Neuronal stem cell (in vitro differentiated cells): ENCODE measurements around the gene TTC9.

ENCODE experiments used
- DNase-seq: peaks from one replicate; pipeline ENCODE4 v3.0.0-alpha.2; 2013; ENCODE audit warnings: low spot score
- H2AFZ ChIP-seq: one replicate; pipeline ENCODE4 v1.6.1; 2013; ENCODE audit warnings: mild to moderate bottlenecking, low read length, inconsistent platforms
- H2AK5ac ChIP-seq: 2 replicates; pipeline ENCODE4 v1.6.1; 2013; ENCODE audit warnings: low read depth, mild to moderate bottlenecking, inconsistent platforms, low read length, moderate library complexity, mixed read lengths
- H2BK120ac ChIP-seq: 2 replicates; pipeline ENCODE4 v1.6.1; 2013; ENCODE audit warnings: low read depth, mild to moderate bottlenecking, inconsistent platforms, low read length, moderate library complexity, mixed read lengths
- H2BK12ac ChIP-seq: one replicate; pipeline ENCODE4 v1.6.1; 2013; ENCODE audit warnings: low read length, inconsistent platforms
- H2BK15ac ChIP-seq: 2 replicates; pipeline ENCODE4 v1.6.1; 2013; ENCODE audit warnings: mild to moderate bottlenecking, low read length, inconsistent platforms, mixed read lengths
- H2BK5ac ChIP-seq: one replicate; pipeline ENCODE4 v1.6.1; 2013; ENCODE audit warnings: inconsistent platforms, mild to moderate bottlenecking, low read length, moderate library complexity
- H3K14ac ChIP-seq: one replicate; pipeline ENCODE4 v1.6.1; 2013; ENCODE audit warnings: low read length, inconsistent platforms
- H3K18ac ChIP-seq: 2 replicates; pipeline ENCODE4 v1.6.1; 2013; ENCODE audit warnings: low read length, inconsistent platforms
- H3K23ac ChIP-seq: 2 replicates; pipeline ENCODE4 v1.6.1; 2013; ENCODE audit warnings: low read depth, mild to moderate bottlenecking, mixed read lengths, low read length, inconsistent platforms; ENCODE audit not compliant: poor library complexity
- H3K27ac ChIP-seq: replicated peaks from 3 replicates; pipeline ENCODE4 v1.5.1; 2013; ENCODE audit warnings: low read length, inconsistent platforms
- H3K27me3 ChIP-seq, 3 experiments: 2 replicates each; pipeline ENCODE4 v1.6.1; 2013; ENCODE audit warnings: low read length in 3 of 3, mild to moderate bottlenecking in 2 of 3, inconsistent platforms in 1 of 3, low read depth in 1 of 3, mixed read lengths in 1 of 3, moderate library complexity in 1 of 3; ENCODE audit not compliant: control insufficient read depth in 3 of 3, insufficient read depth in 3 of 3
- H3K36me3 ChIP-seq, 2 donors: replicated peaks in 1 of 2; 2 replicates each; pipeline ENCODE4 v1.6.1; 2013; ENCODE audit warnings: low read length in 2 of 2; ENCODE audit not compliant: control insufficient read depth in 2 of 2, insufficient read depth in 2 of 2
- H3K4ac ChIP-seq: 2 replicates; pipeline ENCODE4 v1.6.1; 2013; ENCODE audit warnings: inconsistent platforms, mild to moderate bottlenecking, low read length, moderate library complexity
- H3K4me1 ChIP-seq, 2 donors: 1 replicate in 1 of 2; 2 replicates in 1 of 2; pipeline ENCODE4 v1.6.1; 2013; ENCODE audit warnings: low read length in 2 of 2, low read depth in 1 of 2; ENCODE audit not compliant: control insufficient read depth in 2 of 2, insufficient read depth in 1 of 2
- H3K4me2 ChIP-seq: one replicate; pipeline ENCODE4 v1.6.1; 2013; ENCODE audit warnings: mild to moderate bottlenecking, low read length, inconsistent platforms; ENCODE audit not compliant: insufficient read depth, poor library complexity, severe bottlenecking
- H3K4me3 ChIP-seq, 2 donors: 2 replicates each; pipeline ENCODE4 v1.5.1; 2013; ENCODE audit warnings: low read length in 2 of 2, mild to moderate bottlenecking in 2 of 2, inconsistent platforms in 1 of 2, moderate library complexity in 1 of 2
- H3K79me1 ChIP-seq: one replicate; pipeline ENCODE4 v1.6.1; 2013; ENCODE audit warnings: low read depth, mild to moderate bottlenecking, inconsistent platforms, low read length, moderate library complexity
- H3K9ac ChIP-seq: one replicate; pipeline ENCODE4 v1.6.1; 2013; ENCODE audit warnings: mild to moderate bottlenecking, low read depth, low read length, inconsistent platforms; ENCODE audit not compliant: poor library complexity
- H3K9me3 ChIP-seq, 2 donors: replicated peaks in 1 of 2; 2 replicates each; pipeline versions ENCODE3 to v1.6.1; 2013; ENCODE audit warnings: low read length in 2 of 2, mild to moderate bottlenecking in 2 of 2, inconsistent platforms in 1 of 2, low read depth in 1 of 2, mixed read lengths in 1 of 2, moderate library complexity in 1 of 2; ENCODE audit not compliant: control insufficient read depth in 2 of 2, insufficient read depth in 1 of 2
- H4K8ac ChIP-seq: one replicate; pipeline ENCODE4 v1.6.1; 2013; ENCODE audit warnings: low read depth, mild to moderate bottlenecking, inconsistent platforms, low read length, moderate library complexity
- H4K91ac ChIP-seq: one replicate; pipeline ENCODE4 v1.6.1; 2013; ENCODE audit warnings: low read length, low read depth, mild to moderate bottlenecking, inconsistent platforms; ENCODE audit not compliant: poor library complexity
- WGBS, 2 donors: extraction: QIAGEN DNeasy Blood & Tissue Kit; methylation state at CpG; one replicate each; pipeline ENCODE4 v1.1.7; 2013; ENCODE audit warnings: missing lambda C conversion rate in 2 of 2, mixed read lengths in 1 of 2; ENCODE audit not compliant: insufficient read length in 2 of 2, insufficient replicate concordance in 1 of 2; ENCODE audit errors: extremely low coverage in 2 of 2; 5-methylcytosine and 5-hydroxymethylcytosine counted together

TTC9 gene

GRCh38 chr14:70704960-70705359, 63.2 kb downstream of the TTC9 start:
- peaks cover 0 to 4% of the 10 kb centered on the region in 2 donors for H3K4me1 ChIP-seq
- no peaks in the 10 kb centered on the region for H3K36me3 ChIP-seq
- H3K4me3 ChIP-seq: no peak overlapping the region
- no peak overlapping the region for H2AFZ ChIP-seq
- H2BK120ac ChIP-seq: no peak overlapping the region
- H3K27me3 ChIP-seq: peaks cover 0 to 8% (median 0%) of the 10 kb centered on the region in 3 experiments
- H3K9me3 ChIP-seq: no peaks in the 10 kb centered on the region
- H3K4me2 ChIP-seq: no peak overlapping the region
- no peak overlapping the region for H2BK15ac ChIP-seq
- no peak overlapping the region for H2BK12ac ChIP-seq
- H3K4ac ChIP-seq: no peak overlapping the region
- no peak overlapping the region for H2AK5ac ChIP-seq
- no peak overlapping the region for H4K8ac ChIP-seq
- WGBS, 2 donors: no CpG with 5 or more reads among the region's 1 CpG
- no peak overlapping the region for H4K91ac ChIP-seq
- no peak overlapping the region for H3K27ac ChIP-seq
- no peaks in the 10 kb centered on the region for H3K79me1 ChIP-seq
- no peak overlapping the region for H3K14ac ChIP-seq
- H3K9ac ChIP-seq: no peak overlapping the region
- no peak overlapping the region for H3K23ac ChIP-seq
- no peak for DNase-seq
- no peak overlapping the region for H2BK5ac ChIP-seq
- no peak overlapping the region for H3K18ac ChIP-seq

GRCh38 chr14:70706177-70706576, 64.5 kb downstream of the TTC9 start:
- DNase-seq: no peak
- no peak overlapping the region for H2AFZ ChIP-seq
- H3K4ac ChIP-seq: no peak overlapping the region

GRCh38 chr14:70707138-70708038, 65.7 kb downstream of the TTC9 start:
- no peaks in the 10 kb centered on the region for H3K9me3 ChIP-seq
- no peak overlapping the region for H3K14ac ChIP-seq
- H2AFZ ChIP-seq: no peak overlapping the region
- no CpG with 5 or more reads among the region's 6 CpGs for WGBS, 2 donors
- no peak overlapping the region for H2BK5ac ChIP-seq
- H3K4me3 ChIP-seq: no peak overlapping the region
- H3K18ac ChIP-seq: no peak overlapping the region
- H3K27me3 ChIP-seq: peaks cover 0 to 6% (median 0%) of the 10 kb centered on the region in 3 experiments
- H3K4me2 ChIP-seq: no peak overlapping the region
- H3K27ac ChIP-seq: no peak overlapping the region
- H4K8ac ChIP-seq: no peak overlapping the region
- no peak for DNase-seq
- no peak overlapping the region for H2BK120ac ChIP-seq
- H2BK15ac ChIP-seq: no peak overlapping the region
- H3K36me3 ChIP-seq: no peaks in the 10 kb centered on the region
- no peak overlapping the region for H2AK5ac ChIP-seq
- no peak overlapping the region for H4K91ac ChIP-seq
- no peak overlapping the region for H2BK12ac ChIP-seq
- H3K4ac ChIP-seq: no peak overlapping the region
- H3K23ac ChIP-seq: no peak overlapping the region
- no peak overlapping the region for H3K9ac ChIP-seq
- peaks cover 0 to 4% of the 10 kb centered on the region in 2 donors for H3K4me1 ChIP-seq
- no peaks in the 10 kb centered on the region for H3K79me1 ChIP-seq

More at GRCh38 chr14:70706177-70706576, 64.5 kb downstream of the TTC9 start:
- Histone ChIP-seq H3K27me3 (no peaks in the 10 kb centered on the region), H3K14ac (no peak overlapping the region), H2BK5ac (no peak overlapping the region), H2BK120ac (no peak overlapping the region), H3K4me2 (no peak overlapping the region), H4K8ac (no peak overlapping the region), H3K27ac (no peak overlapping the region), H2BK15ac (no peak overlapping the region), H3K23ac (no peak overlapping the region), H3K36me3 (no peaks in the 10 kb centered on the region), H4K91ac (no peak overlapping the region), H3K79me1 (no peaks in the 10 kb centered on the region), H3K4me3 (no peak overlapping the region), H3K18ac (no peak overlapping the region), H3K9me3 (no peaks in the 10 kb centered on the region), H3K9ac (no peak overlapping the region), H2BK12ac (no peak overlapping the region), H2AK5ac (no peak overlapping the region), H3K4me1 (peaks cover 0 to 4% of the 10 kb centered on the region in 2 donors)

GRCh38 chr14:70708717-70709570, 67.2 kb downstream of the TTC9 start:
- H3K4me2 ChIP-seq: no peak overlapping the region
- peaks cover 0 to 7% of the 10 kb centered on the region in 2 donors for H3K4me1 ChIP-seq
- H2AFZ ChIP-seq: no peak overlapping the region
- no peak for DNase-seq
- H3K18ac ChIP-seq: no peak overlapping the region
- no peaks in the 10 kb centered on the region for H3K9me3 ChIP-seq
- H4K91ac ChIP-seq: no peak overlapping the region
- H4K8ac ChIP-seq: no peak overlapping the region
- H3K4ac ChIP-seq: no peak overlapping the region
- no peak overlapping the region for H3K9ac ChIP-seq
- no peak overlapping the region for H3K14ac ChIP-seq
- H3K79me1 ChIP-seq: no peaks in the 10 kb centered on the region
- no peak overlapping the region for H3K23ac ChIP-seq
- no peak overlapping the region for H3K4me3 ChIP-seq
- H2BK15ac ChIP-seq: no peak overlapping the region
- H3K27me3 ChIP-seq: peaks cover 0 to 6% (median 0%) of the 10 kb centered on the region in 3 experiments
- no peak overlapping the region for H2AK5ac ChIP-seq
- WGBS, 2 donors: no CpG with 5 or more reads among the region's 15 CpGs
- no peaks in the 10 kb centered on the region for H3K36me3 ChIP-seq
- H2BK120ac ChIP-seq: no peak overlapping the region
- no peak overlapping the region for H3K27ac ChIP-seq
- H2BK5ac ChIP-seq: no peak overlapping the region
- H2BK12ac ChIP-seq: no peak overlapping the region
